ENCODE results near the gene OSBPL9.

OSBPL9 gene

DNA sequence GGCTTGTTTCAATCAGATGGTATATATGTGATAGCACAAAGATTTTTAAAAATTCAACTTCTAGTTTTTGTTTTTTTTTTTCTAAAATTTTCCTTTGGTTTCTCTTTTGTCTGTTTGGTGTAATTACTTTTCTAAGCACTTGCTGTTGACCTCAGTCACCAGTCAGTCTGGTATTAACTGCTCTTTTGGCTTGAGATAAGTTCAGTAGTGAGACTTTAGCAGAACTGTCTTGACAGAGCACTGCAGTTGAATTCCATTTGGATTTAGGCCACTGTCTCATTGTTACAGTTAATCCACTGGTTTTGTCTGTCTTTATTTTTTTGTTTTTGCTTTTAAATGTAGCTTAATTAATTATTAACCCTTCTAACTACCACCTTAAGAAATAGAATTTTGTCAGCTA lies 36.2 kb downstream of the OSBPL9 start:
- no peak for TF ChIP-seq EZH2 (IDR thresholded peaks at IDR 0.05)
- no peak for TF ChIP-seq POLR2AphosphoS5 (IDR thresholded peaks at IDR 0.05; ENCODE audit: borderline replicate concordance, low read depth, low read length)
- no peak for TF ChIP-seq FOXP2 (optimal IDR thresholded peaks at IDR 0.05; ENCODE audit: control extremely low read depth, extremely low read length, insufficient read depth)
- DNase-seq (ENCODE audit: low read depth, low spot score) = no peak
- H3K27ac ChIP-seq = no peak overlapping the region
- H3K9ac ChIP-seq (ENCODE audit: insufficient read length) = no peak overlapping the region
- H3K9me3 ChIP-seq (ENCODE audit: low read depth, low read length) = no peaks in the 10 kb centered on the region
- no peaks in the 10 kb centered on the region for H3K36me3 ChIP-seq (ENCODE audit: insufficient read depth, low read length)
- no peak overlapping the region for H3K4me3 ChIP-seq

DNA sequence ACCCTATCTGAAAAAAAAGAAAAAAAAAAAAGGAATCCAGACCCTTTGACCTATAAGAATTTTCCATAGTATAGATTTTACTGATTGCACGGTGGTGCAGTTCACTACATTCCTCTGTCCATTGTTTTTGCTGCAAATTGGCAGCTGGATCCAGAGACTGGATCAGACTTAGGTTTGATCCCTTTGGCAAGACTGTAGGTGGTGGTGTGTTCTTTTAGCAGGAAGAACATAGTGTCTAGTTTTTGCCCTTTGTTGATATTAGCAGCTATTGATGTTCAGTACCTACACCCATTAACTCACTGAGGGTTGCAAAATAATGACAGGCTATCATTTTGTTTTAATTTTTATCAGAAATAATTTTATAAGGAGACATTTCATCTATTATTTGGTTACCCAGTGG lies 37.1 kb downstream of the OSBPL9 start:
- Histone ChIP-seq H3K27ac (no peak overlapping the region), H3K36me3 (ENCODE audit: insufficient read depth, low read length) (no peaks in the 10 kb centered on the region), H3K9ac (ENCODE audit: insufficient read length) (no peak overlapping the region), H3K4me3 (no peak overlapping the region), H3K9me3 (ENCODE audit: low read depth, low read length) (no peaks in the 10 kb centered on the region)
- TF ChIP-seq POLR2AphosphoS5 (IDR thresholded peaks at IDR 0.05; ENCODE audit: borderline replicate concordance, low read depth, low read length) = no peak
- no peak for TF ChIP-seq FOXP2 (optimal IDR thresholded peaks at IDR 0.05; ENCODE audit: control extremely low read depth, extremely low read length, insufficient read depth)
- TF ChIP-seq EZH2 (IDR thresholded peaks at IDR 0.05) = no peak
- no peak for DNase-seq (ENCODE audit: low read depth, low spot score)

DNA sequence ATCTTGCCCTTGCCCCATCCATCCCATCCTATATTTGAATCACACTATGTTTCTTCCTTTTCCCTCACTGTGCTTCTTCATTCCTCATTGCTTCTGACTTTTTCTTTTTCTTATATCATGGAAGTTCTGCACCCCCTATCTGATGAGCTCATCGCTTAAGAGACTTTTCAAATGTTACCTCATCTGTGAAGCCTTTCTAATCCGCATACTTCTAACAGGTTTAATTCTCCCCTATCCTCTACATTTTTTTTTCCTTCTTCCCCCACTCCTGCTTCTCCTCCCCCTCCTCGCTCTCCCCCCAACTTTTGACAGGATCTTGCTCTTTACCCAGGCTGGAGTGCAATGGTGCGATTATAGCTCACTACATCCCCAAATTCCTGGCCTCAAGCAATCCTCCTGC lies 39.5 kb downstream of the OSBPL9 start:
- Histone ChIP-seq H3K36me3 (ENCODE audit: insufficient read depth, low read length) (no peaks in the 10 kb centered on the region), H3K27ac (no peak overlapping the region), H3K9ac (ENCODE audit: insufficient read length) (no peak overlapping the region), H3K9me3 (ENCODE audit: low read depth, low read length) (no peaks in the 10 kb centered on the region), H3K4me3 (no peak overlapping the region)
- DNase-seq (ENCODE audit: low read depth, low spot score) = no peak
- no peak for TF ChIP-seq POLR2AphosphoS5 (IDR thresholded peaks at IDR 0.05; ENCODE audit: borderline replicate concordance, low read depth, low read length)
- TF ChIP-seq FOXP2 (optimal IDR thresholded peaks at IDR 0.05; ENCODE audit: control extremely low read depth, extremely low read length, insufficient read depth) = no peak
- no peak for TF ChIP-seq EZH2 (IDR thresholded peaks at IDR 0.05)

DNA sequence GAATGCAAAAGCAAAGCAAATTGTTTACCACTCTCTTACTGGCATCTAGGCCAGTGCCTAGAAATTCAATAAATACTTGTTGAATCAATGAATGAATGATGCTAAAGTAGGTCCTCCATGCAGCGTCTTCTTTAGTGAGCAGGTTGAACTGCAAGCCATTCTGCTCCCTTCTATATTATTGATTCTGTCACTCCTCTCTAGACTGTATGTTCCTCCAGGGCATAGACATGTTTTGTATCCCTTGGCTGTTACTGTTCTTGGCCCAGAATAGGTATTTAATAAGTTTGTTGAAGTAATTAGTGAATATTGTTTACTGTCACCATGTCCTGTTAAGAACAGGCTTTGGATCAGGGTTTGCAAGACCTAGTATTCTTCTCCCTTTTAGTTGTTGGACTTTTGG lies 43.7 kb downstream of the OSBPL9 start:
- DNase-seq (ENCODE audit: low read depth, low spot score) = no peak
- H3K4me3 ChIP-seq = peak overlapping the region; percentile 49; the same call in 1 of the 2 replicates
- no peaks in the 10 kb centered on the region for H3K9me3 ChIP-seq (ENCODE audit: low read depth, low read length)
- no peak for TF ChIP-seq POLR2AphosphoS5 (IDR thresholded peaks at IDR 0.05; ENCODE audit: borderline replicate concordance, low read depth, low read length)
- TF ChIP-seq FOXP2 (optimal IDR thresholded peaks at IDR 0.05; ENCODE audit: control extremely low read depth, extremely low read length, insufficient read depth) = no peak
- TF ChIP-seq EZH2 (IDR thresholded peaks at IDR 0.05) = no peak
- no peaks in the 10 kb centered on the region for H3K36me3 ChIP-seq (ENCODE audit: insufficient read depth, low read length)
- H3K9ac ChIP-seq (ENCODE audit: insufficient read length) = no peak overlapping the region
- peak overlapping the region; percentile 53 for H3K27ac ChIP-seq

DNA sequence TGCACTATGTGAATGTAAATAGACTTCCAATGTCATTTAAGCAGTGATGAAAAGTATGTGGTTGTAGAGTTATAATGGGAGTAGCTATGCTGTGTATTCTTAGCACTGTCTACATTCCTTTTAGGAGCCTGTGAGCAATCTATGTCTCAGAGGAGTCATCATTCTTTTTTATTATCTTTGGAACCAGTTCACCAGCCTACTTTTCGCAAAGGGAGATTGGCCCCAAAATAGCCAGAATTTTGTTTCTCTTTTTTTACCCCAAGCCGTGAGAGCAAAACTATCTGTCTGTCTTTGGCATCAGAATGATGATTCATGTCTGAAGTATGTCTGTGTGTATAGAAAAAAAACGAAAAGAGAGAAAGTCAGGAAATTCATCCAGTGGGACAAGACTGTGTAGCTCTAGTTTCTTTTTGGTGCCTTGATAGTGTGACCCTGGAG lies 44.2 kb downstream of the OSBPL9 start:
- Histone ChIP-seq H3K4me3 (peak overlapping the region; percentile 49; the same call in 1 of the 2 replicates), H3K36me3 (ENCODE audit: insufficient read depth, low read length) (no peaks in the 10 kb centered on the region), H3K27ac (peak overlapping the region; percentile 53; the same call in 1 of the 2 replicates), H3K9ac (ENCODE audit: insufficient read length) (no peak overlapping the region), H3K9me3 (ENCODE audit: low read depth, low read length) (no peaks in the 10 kb centered on the region)
- peak; percentile 56 for DNase-seq (ENCODE audit: low read depth, low spot score)
- TF ChIP-seq POLR2AphosphoS5 (IDR thresholded peaks at IDR 0.05; ENCODE audit: borderline replicate concordance, low read depth, low read length) = no peak
- TF ChIP-seq EZH2 (IDR thresholded peaks at IDR 0.05) = no peak
- TF ChIP-seq FOXP2 (optimal IDR thresholded peaks at IDR 0.05; ENCODE audit: control extremely low read depth, extremely low read length, insufficient read depth) = no peak

DNA sequence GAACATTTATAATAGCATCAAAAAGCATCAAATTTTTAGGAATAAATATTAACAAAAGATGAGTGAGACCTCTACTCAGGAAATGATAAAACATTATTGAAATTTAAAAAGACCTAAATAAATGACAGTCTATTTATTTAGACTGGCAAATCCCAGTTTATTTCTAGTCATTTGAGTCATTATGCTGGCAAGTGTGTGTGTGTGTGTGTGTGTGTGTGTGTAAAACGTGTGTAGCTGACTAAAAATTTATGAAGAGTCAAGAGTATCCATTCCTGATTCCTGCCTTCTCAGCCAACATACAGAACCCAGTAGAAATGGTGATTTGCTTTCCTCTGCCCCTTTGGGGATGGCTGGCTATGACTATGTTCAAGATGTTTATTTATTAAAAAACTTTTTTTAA lies 46.2 kb downstream of the OSBPL9 start:
- TF ChIP-seq EZH2 (IDR thresholded peaks at IDR 0.05) (no peak), FOXP2 (optimal IDR thresholded peaks at IDR 0.05; ENCODE audit: control extremely low read depth, extremely low read length, insufficient read depth) (no peak), POLR2AphosphoS5 (IDR thresholded peaks at IDR 0.05; ENCODE audit: borderline replicate concordance, low read depth, low read length) (no peak)
- no peak overlapping the region for H3K27ac ChIP-seq
- no peaks in the 10 kb centered on the region for H3K9me3 ChIP-seq (ENCODE audit: low read depth, low read length)
- no peaks in the 10 kb centered on the region for H3K36me3 ChIP-seq (ENCODE audit: insufficient read depth, low read length)
- H3K4me3 ChIP-seq = no peak overlapping the region
- DNase-seq (ENCODE audit: low read depth, low spot score) = no peak
- H3K9ac ChIP-seq (ENCODE audit: insufficient read length) = no peak overlapping the region

DNA sequence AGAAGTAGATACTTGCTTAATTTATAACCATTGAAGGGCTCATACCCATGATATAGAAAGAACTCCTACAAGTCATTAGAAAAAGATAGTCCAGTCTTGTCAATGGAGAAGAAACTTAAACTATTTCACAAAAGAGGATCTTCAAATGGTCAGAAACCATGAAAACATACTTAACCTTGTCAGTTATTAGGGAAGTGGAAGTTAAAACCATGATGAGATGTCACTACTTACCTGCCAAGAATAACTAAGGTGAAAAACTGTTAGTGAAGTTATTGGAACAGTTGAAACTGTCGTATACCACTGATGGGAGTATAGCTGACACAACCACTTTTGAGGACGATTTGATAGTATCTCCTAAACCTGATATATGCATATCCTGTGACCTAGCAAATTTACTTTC lies 46.8 kb downstream of the OSBPL9 start:
- no peaks in the 10 kb centered on the region for H3K36me3 ChIP-seq (ENCODE audit: insufficient read depth, low read length)
- no peak overlapping the region for H3K4me3 ChIP-seq
- no peak overlapping the region for H3K27ac ChIP-seq
- H3K9ac ChIP-seq (ENCODE audit: insufficient read length) = no peak overlapping the region
- TF ChIP-seq EZH2 (IDR thresholded peaks at IDR 0.05) (no peak), FOXP2 (optimal IDR thresholded peaks at IDR 0.05; ENCODE audit: control extremely low read depth, extremely low read length, insufficient read depth) (no peak), POLR2AphosphoS5 (IDR thresholded peaks at IDR 0.05; ENCODE audit: borderline replicate concordance, low read depth, low read length) (no peak)
- H3K9me3 ChIP-seq (ENCODE audit: low read depth, low read length) = no peaks in the 10 kb centered on the region
- no peak for DNase-seq (ENCODE audit: low read depth, low spot score)

DNA sequence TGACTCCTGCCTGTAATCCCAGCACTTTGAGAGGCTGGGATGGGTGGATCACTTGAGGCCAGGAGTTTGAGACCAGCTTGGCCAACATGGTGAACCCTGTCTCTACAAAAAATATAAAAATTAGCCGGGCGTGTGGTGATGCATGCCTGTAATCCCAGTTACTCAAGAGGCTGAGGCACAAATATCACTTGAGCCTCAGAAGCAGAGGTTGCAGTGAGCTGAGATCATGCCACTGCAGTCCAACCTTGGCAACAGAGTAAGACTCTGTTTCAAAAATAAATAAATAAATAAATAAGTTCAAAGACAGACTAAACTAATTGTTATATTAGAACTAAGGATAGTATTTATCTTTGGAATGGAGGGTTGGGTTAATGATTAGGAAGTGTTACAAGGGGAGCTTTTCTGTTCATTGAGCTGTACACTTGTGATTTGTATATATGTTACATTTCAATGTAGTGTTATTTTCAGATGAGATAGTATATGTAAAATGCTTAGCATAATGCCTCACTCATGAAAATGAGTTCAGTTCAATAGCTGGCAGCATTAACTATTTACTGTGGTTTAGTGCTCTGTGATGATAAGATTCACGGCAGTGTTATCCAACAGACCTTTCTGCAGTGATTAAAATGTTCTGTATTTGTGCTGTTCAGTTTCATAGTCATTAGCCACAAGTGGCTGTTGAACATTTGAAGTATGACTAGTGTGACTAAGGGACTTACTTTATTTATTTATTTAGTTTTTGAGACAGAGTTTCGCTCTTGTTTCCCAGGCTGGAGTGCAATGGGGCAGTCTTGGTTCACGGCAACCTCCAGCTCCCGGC lies 47.7 kb downstream of the OSBPL9 start:
- TF ChIP-seq FOXP2 (optimal IDR thresholded peaks at IDR 0.05; ENCODE audit: control extremely low read depth, extremely low read length, insufficient read depth) = no peak
- no peak for TF ChIP-seq EZH2 (IDR thresholded peaks at IDR 0.05)
- no peak for TF ChIP-seq POLR2AphosphoS5 (IDR thresholded peaks at IDR 0.05; ENCODE audit: borderline replicate concordance, low read depth, low read length)
- Histone ChIP-seq H3K4me3 (no peak overlapping the region), H3K27ac (no peak overlapping the region), H3K36me3 (ENCODE audit: insufficient read depth, low read length) (no peaks in the 10 kb centered on the region), H3K9ac (ENCODE audit: insufficient read length) (no peak overlapping the region), H3K9me3 (ENCODE audit: low read depth, low read length) (no peaks in the 10 kb centered on the region)
- DNase-seq (ENCODE audit: low read depth, low spot score) = no peak
